IMR-90 (cell line): ENCODE results near the gene DUX4. TPM values are rescaled to one million over a fixed set of nuclear protein-coding genes. Genes with fewer than 3 reads are reported as not detected.
"Not testable (repeated sequence)": the region's sequence is repeated elsewhere in the genome, so short reads cannot be mapped to it uniquely, and the experiment has no call there.

ENCODE experiments used
- ATAC-seq: fragments of 200-7000 bp; cut with Tn5 transposase; 2 replicates; pipeline ENCODE4 v1.9.1; 2020; ENCODE audit warnings: low read depth, mild to moderate bottlenecking, moderate library complexity
- Bru-seq: library from RNA; stranded (reverse); fragments of 400-500 nt; gene quantifications from one replicate; lab custom pipeline; 2021; lab: Mats Ljungman, UMichigan
- BruChase-seq, 2 experiments: library from RNA; stranded (reverse); fragments of 400-500 nt; gene quantifications; one replicate each; lab custom pipeline; 2021; lab: Mats Ljungman, UMichigan
- BruUV-seq: library from RNA; stranded (reverse); fragments of 400-500 nt; replicated peaks from 2 replicates; lab custom pipeline; 2021; lab: Mats Ljungman, UMichigan
- CTCF ChIA-PET: fragments of 300-600 bp; formaldehyde crosslinking; extraction: SDS; loops from one replicate; lab custom pipeline; 2021; ENCODE audit warnings: antibody characterized with exemption; lab: Yijun Ruan, JAX
- POLR2A ChIA-PET: fragments of 300-600 bp; sonication (Branson Sonifier 250); formaldehyde crosslinking; loops from one replicate; lab custom pipeline; 2022; ENCODE audit warnings: antibody characterized with exemption; ENCODE audit not compliant: unreplicated experiment; lab: Charles Lee
- DNase-seq: peaks from one replicate; pipeline ENCODE4 v3.0.0; 2013
- H2AFZ ChIP-seq: replicated peaks from 2 replicates; pipeline ENCODE3; 2013; ENCODE audit warnings: low read length, mild to moderate bottlenecking; ENCODE audit not compliant: poor library complexity
- H2AK5ac ChIP-seq: 2 replicates; pipeline ENCODE4 v1.6.1; 2013; ENCODE audit warnings: low read depth, low read length, inconsistent platforms
- H2AK9ac ChIP-seq: replicated peaks from 2 replicates; pipeline ENCODE3; 2013; ENCODE audit warnings: mild to moderate bottlenecking, low read depth, low read length, moderate library complexity; ENCODE audit not compliant: poor library complexity
- H2BK120ac ChIP-seq: 2 replicates; pipeline ENCODE4 v1.6.1; 2013; ENCODE audit warnings: low read depth, low read length, inconsistent platforms
- H2BK15ac ChIP-seq: 3 replicates; pipeline ENCODE4 v1.6.1; 2013; ENCODE audit warnings: low read depth, low read length, inconsistent platforms
- H2BK20ac ChIP-seq: 2 replicates; pipeline ENCODE4 v1.6.1; 2013; ENCODE audit warnings: low read depth, mild to moderate bottlenecking, inconsistent platforms, low read length, moderate library complexity
- H2BK5ac ChIP-seq: 2 replicates; pipeline ENCODE4 v1.6.1; 2013; ENCODE audit warnings: mild to moderate bottlenecking, low read depth, low read length, inconsistent platforms; ENCODE audit not compliant: poor library complexity, severe bottlenecking
- H3K14ac ChIP-seq: replicated peaks from 2 replicates; pipeline ENCODE4 v1.6.1; 2013; ENCODE audit warnings: low read depth, low read length, inconsistent platforms
- H3K18ac ChIP-seq: 2 replicates; pipeline ENCODE4 v1.6.1; 2013; ENCODE audit warnings: low read depth, low read length, control low read depth
- H3K23ac ChIP-seq: 2 replicates; pipeline ENCODE4 v1.6.1; 2013; ENCODE audit warnings: low read depth, low read length, inconsistent platforms
- H3K27ac ChIP-seq: 2 replicates; pipeline ENCODE4 v1.5.1; 2013; ENCODE audit warnings: mild to moderate bottlenecking, control low read depth, low read length; ENCODE audit not compliant: insufficient read depth
- H3K27me3 ChIP-seq: 2 replicates; pipeline ENCODE4 v1.6.1; 2013; ENCODE audit warnings: low read length; ENCODE audit not compliant: control insufficient read depth, insufficient read depth
- H3K36me3 ChIP-seq: 2 replicates; pipeline ENCODE4 v1.6.1; 2013; ENCODE audit warnings: low read length, mixed read lengths; ENCODE audit not compliant: control insufficient read depth, insufficient read depth
- H3K4ac ChIP-seq: 2 replicates; pipeline ENCODE4 v1.6.1; 2013; ENCODE audit warnings: low read depth, low read length, inconsistent platforms
- H3K4me1 ChIP-seq: 2 replicates; pipeline ENCODE4 v1.6.1; 2013; ENCODE audit warnings: low read length, mixed read lengths; ENCODE audit not compliant: control insufficient read depth, insufficient read depth
- H3K4me2 ChIP-seq: 2 replicates; pipeline ENCODE4 v1.6.1; 2013; ENCODE audit warnings: low read depth, mild to moderate bottlenecking, control low read depth, low read length, moderate library complexity
- H3K4me3 ChIP-seq: 2 replicates; pipeline ENCODE4 v1.5.1; 2013; ENCODE audit warnings: low read depth, mild to moderate bottlenecking, control low read depth, low read length, moderate library complexity; ENCODE audit not compliant: insufficient read depth
- H3K56ac ChIP-seq: 2 replicates; pipeline ENCODE4 v1.6.1; 2013; ENCODE audit warnings: low read length, inconsistent platforms; ENCODE audit not compliant: insufficient read depth; ENCODE audit errors: extremely low read depth
- H3K79me1 ChIP-seq, 2 experiments: 2 replicates each; pipeline ENCODE4 v1.6.1; 2013; ENCODE audit warnings: low read length in 2 of 2, inconsistent platforms in 1 of 2, low read depth in 1 of 2
- H3K9ac ChIP-seq: 2 replicates; pipeline ENCODE4 v1.6.1; 2013; ENCODE audit warnings: low read depth, low read length, control low read depth
- H3K9me1 ChIP-seq: 2 replicates; pipeline ENCODE4 v1.6.1; 2013; ENCODE audit warnings: low read length, inconsistent platforms; ENCODE audit not compliant: insufficient read depth
- H3K9me3 ChIP-seq: 2 replicates; pipeline ENCODE4 v1.6.1; 2013; ENCODE audit warnings: low read length; ENCODE audit not compliant: control insufficient read depth, insufficient read depth
- H4K20me1 ChIP-seq: 2 replicates; pipeline ENCODE4 v1.6.1; 2013; ENCODE audit warnings: low read length, inconsistent platforms; ENCODE audit not compliant: insufficient read depth
- H4K5ac ChIP-seq: 2 replicates; pipeline ENCODE4 v1.6.1; 2013; ENCODE audit warnings: mild to moderate bottlenecking, low read depth, low read length, control low read depth
- H4K8ac ChIP-seq, 2 experiments: 2 replicates each; pipeline ENCODE4 v1.6.1; 2013; ENCODE audit warnings: low read depth in 2 of 2, low read length in 2 of 2, control low read depth in 1 of 2, inconsistent platforms in 1 of 2
- H4K91ac ChIP-seq: 2 replicates; pipeline ENCODE4 v1.6.1; 2013; ENCODE audit warnings: low read depth, low read length, inconsistent platforms; ENCODE audit not compliant: insufficient read depth
- WGBS, 2 experiments: methylation state at CpG; one replicate each; pipeline versions ENCODE4 v1.1.5 to v1.1.7; 2013; ENCODE audit warnings: missing lambda C conversion rate in 2 of 2; ENCODE audit not compliant: insufficient read length in 1 of 2; ENCODE audit errors: extremely low coverage in 2 of 2; 5-methylcytosine and 5-hydroxymethylcytosine counted together
- dilution Hi-C: fragments of 300-500 bp; cut with HindIII; formaldehyde crosslinking; loops from one replicate; pipeline ENCODE4 v1.14.3; 2018; ENCODE audit warnings: low sequenced_read_pairs; ENCODE audit not compliant: unreplicated experiment
- in situ Hi-C: fragments of 300-500 bp; cut with MboI; formaldehyde crosslinking; loops from 3 replicates; pipeline ENCODE4 v1.14.3; 2019; ENCODE audit warnings: low sequenced_read_pairs, inconsistent platforms, mixed read lengths
- intact Hi-C: fragments of 100-400 bp; cut with micrococcal nuclease; formaldehyde crosslinking; loops from 2 replicates; pipeline ENCODE4 v1.10.0; 2022
- long read RNA-seq: library from polyadenylated mRNA; unstranded; transcript quantifications from one replicate; pipeline ENCODE4 v2.0.0, GENCODE V29; 2021; ENCODE audit not compliant: unreplicated experiment
- polyA plus RNA-seq, 3 experiments: library from polyadenylated mRNA; depleted of rRNA; stranded (reverse); fragments of >200 nt; gene quantifications; 2 replicates each; pipeline ENCODE4 v1.2.3, GENCODE V29; 2012; ENCODE audit warnings: low replicate concordance in 1 of 3
- total RNA-seq: library from RNA; depleted of rRNA; stranded (reverse); fragments of >200 nt; gene quantifications from 2 replicates; pipeline ENCODE4 v1.2.3, GENCODE V29; 2012; rRNA removed

DUX4 gene
- total RNA-seq (not detected in 2 replicates), polyA plus RNA-seq (2012; rRNA removed) (not detected in 2 replicates), Bru-seq, nascent RNA (not detected), BruChase-seq, experiment 1, labeled RNA remaining after a 6-hour chase (not detected), BruChase-seq, experiment 2, labeled RNA remaining after a 2-hour chase (not detected)
- not detected in 2 replicates for polyA plus RNA-seq (2012; cell fraction: cytosol; rRNA removed)
- polyA plus RNA-seq (2012; cell fraction: nucleus; rRNA removed; ENCODE audit: low replicate concordance): not detected in 2 replicates
- long read RNA-seq: 0 reads

DNA sequence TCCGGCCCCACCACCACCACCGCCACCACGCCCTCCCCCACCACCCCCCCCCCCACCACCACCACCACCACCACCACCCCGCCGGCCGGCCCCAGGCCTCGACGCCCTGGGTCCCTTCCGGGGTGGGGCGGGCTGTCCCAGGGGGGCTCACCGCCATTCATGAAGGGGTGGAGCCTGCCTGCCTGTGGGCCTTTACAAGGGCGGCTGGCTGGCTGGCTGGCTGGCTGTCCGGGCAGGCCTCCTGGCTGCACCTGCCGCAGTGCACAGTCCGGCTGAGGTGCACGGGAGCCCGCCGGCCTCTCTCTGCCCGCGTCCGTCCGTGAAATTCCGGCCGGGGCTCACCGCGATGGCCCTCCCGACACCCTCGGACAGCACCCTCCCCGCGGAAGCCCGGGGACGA is at the start of gene DUX4:
Gene DUX4, plus strand, starts transcription at position 347 of the 400 bp plus-strand sequence. Its CDS starts 0 bp downstream, at position 347.
- H4K5ac ChIP-seq, H2AFZ ChIP-seq, H3K27me3 ChIP-seq, H3K4me2 ChIP-seq, H3K4ac ChIP-seq, H3K4me3 ChIP-seq, H3K18ac ChIP-seq, H3K4me1 ChIP-seq, H3K79me1 ChIP-seq, DNase-seq, H3K9ac ChIP-seq, CTCF ChIA-PET, intact Hi-C loops, dilution Hi-C loops, BruUV-seq, ATAC-seq, H2BK120ac ChIP-seq, POLR2A ChIA-PET, H3K9me1 ChIP-seq, H4K20me1 ChIP-seq, H2BK15ac ChIP-seq, H3K56ac ChIP-seq, H2AK9ac ChIP-seq, H4K8ac ChIP-seq, H3K23ac ChIP-seq, H3K27ac ChIP-seq, H2AK5ac ChIP-seq, H3K9me3 ChIP-seq, H3K36me3 ChIP-seq, H4K91ac ChIP-seq, H3K14ac ChIP-seq, H2BK20ac ChIP-seq, in situ Hi-C loops, H2BK5ac ChIP-seq: not testable (repeated sequence)
- WGBS, 2 experiments: no CpG with 5 or more reads among the region's 32 CpGs

DNA sequence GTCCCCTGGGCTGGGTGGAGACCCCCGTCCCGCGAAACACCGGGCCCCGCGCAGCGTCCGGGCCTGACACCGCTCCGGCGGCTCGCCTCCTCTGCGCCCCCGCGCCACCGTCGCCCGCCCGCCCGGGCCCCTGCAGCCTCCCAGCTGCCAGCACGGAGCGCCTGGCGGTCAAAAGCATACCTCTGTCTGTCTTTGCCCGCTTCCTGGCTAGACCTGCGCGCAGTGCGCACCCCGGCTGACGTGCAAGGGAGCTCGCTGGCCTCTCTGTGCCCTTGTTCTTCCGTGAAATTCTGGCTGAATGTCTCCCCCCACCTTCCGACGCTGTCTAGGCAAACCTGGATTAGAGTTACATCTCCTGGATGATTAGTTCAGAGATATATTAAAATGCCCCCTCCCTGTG is 1.9 kb downstream of the DUX4 start:
- H3K4me3 ChIP-seq, intact Hi-C loops, H3K9me1 ChIP-seq, H2AFZ ChIP-seq, ATAC-seq, CTCF ChIA-PET, DNase-seq, H3K4ac ChIP-seq, H3K9ac ChIP-seq, H4K8ac ChIP-seq, H4K20me1 ChIP-seq, H2BK5ac ChIP-seq, H3K4me2 ChIP-seq, H2BK20ac ChIP-seq, H3K27ac ChIP-seq, in situ Hi-C loops, H2AK5ac ChIP-seq, H3K23ac ChIP-seq, H2BK120ac ChIP-seq, H3K4me1 ChIP-seq, dilution Hi-C loops, H3K79me1 ChIP-seq, H3K14ac ChIP-seq, H4K91ac ChIP-seq, H3K36me3 ChIP-seq, H4K5ac ChIP-seq, H2BK15ac ChIP-seq, H3K56ac ChIP-seq, H3K27me3 ChIP-seq, H2AK9ac ChIP-seq, BruUV-seq, POLR2A ChIA-PET, H3K18ac ChIP-seq, H3K9me3 ChIP-seq: not testable (repeated sequence)
- WGBS, 2 experiments: no CpG with 5 or more reads among the region's 33 CpGs
